ENCODE data around the gene SKIDA1.

SKIDA1 gene

GRCh38 chr10:21519941-21520436 lies 5.5 kb downstream of the SKIDA1 start:
- FAIRE-seq (peak; percentile 5), DNase-seq (ENCODE audit: insufficient read length) (no peak)
- TF ChIP-seq TAF1 (IDR thresholded peaks at IDR 0.05; ENCODE audit: borderline replicate concordance, low read depth, low read length) (no peak), POLR2A (IDR thresholded peaks at IDR 0.05; ENCODE audit: low read depth, low read length) (no peak), POLR2AphosphoS5 (IDR thresholded peaks at IDR 0.05; ENCODE audit: low read depth, low read length) (no peak)

DNA sequence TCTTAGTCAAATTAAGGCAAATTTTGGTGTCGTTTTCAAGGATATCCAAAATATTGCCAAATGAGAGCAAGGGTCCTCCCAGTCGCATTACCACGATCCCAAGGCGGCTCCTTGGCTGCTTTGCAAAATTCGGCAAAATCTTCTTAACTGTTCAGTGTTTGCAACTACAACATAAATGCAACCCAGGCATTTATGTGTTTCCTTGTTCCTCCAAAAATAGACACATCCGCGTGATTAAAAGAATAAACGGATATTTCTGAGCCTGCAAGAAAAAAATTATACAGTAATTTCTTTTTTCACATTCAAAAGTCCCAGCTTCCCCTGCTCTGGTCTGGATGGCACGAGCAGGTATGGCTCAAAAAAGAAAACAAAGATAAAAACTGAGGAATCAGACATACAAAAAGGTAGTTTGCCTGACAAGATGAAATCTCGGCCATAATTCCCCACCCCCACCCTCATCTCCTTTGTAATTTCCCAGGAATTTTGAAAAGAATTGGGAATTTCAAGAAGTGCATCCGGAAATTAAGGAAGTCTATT lies 6.0 kb downstream of the SKIDA1 start:
- no peak for TF ChIP-seq POLR2A (IDR thresholded peaks at IDR 0.05; ENCODE audit: low read depth, low read length)
- TF ChIP-seq POLR2AphosphoS5 (IDR thresholded peaks at IDR 0.05; ENCODE audit: low read depth, low read length): no peak
- no peak for TF ChIP-seq TAF1 (IDR thresholded peaks at IDR 0.05; ENCODE audit: borderline replicate concordance, low read depth, low read length)
- FAIRE-seq: peak; percentile 48

DNA sequence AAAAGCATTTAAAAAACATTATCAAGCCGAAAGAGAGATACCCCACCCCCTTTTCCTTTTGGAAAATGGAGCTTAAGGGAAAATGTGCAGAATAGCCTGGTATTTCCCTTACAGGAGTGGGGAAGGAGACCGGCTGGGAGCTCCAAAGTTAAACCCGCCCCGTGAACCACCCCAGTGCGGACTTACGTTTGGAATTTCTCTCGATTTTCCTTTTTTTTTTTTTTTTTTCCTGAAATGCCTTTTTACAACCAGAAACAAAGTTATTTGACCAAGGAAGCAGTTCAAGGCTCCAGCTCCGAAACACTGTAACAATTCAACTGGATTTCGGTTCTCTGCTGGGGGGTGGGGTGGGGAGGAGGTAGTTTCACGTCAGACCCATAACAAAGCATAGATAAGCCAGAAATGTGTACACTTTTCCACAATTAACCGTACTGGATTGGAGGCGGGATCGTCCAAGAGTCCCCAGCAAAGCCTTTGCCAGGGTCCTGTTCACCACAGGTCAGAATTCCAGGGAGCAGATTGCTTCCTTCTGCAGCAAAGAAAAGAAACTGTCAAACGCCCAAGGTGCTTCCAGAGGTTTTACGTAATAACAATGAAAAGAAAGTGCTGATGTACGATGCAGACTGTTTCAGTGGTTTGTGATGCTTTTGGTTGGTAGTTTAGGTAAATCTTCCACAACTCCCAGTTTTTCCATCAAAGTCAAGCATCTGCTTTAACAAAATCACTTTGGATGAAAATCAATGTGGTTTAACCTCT lies 6.7 kb downstream of the SKIDA1 start:
- DNase-seq (ENCODE audit: insufficient read length) (no peak), FAIRE-seq (no peak)
- TF ChIP-seq POLR2AphosphoS5 (IDR thresholded peaks at IDR 0.05; ENCODE audit: low read depth, low read length) (no peak), TAF1 (IDR thresholded peaks at IDR 0.05; ENCODE audit: borderline replicate concordance, low read depth, low read length) (no peak), POLR2A (IDR thresholded peaks at IDR 0.05; ENCODE audit: low read depth, low read length) (no peak)

More for the DNA sequence above, 6.0 kb downstream of the SKIDA1 start:
- no peak for DNase-seq (ENCODE audit: insufficient read length)

DNA sequence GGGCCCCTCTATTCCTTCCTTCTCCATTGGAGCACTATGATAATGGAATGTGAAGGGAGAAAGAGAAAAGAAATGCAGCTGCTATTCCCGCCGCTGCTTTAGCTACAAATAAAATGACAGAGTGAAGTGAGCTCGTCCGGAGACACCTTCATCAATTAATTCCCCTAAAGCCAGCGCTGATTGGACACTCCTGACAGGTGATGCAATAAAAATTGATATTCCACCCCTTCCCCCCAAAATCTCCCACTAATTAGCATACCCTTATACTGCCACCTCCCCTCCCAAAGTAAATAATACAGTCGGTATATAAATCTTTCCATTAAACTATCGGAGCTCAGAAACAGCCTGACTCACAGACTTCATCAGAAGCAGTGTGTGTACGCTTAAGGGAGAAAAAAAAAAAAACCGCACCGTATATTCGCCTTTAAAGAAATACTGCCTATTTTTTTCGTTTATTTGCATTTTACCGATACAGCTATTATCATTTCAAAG lies 7.3 kb downstream of the SKIDA1 start:
- FAIRE-seq (peak; percentile 9), DNase-seq (ENCODE audit: insufficient read length) (no peak)
- no peak for TF ChIP-seq TAF1 (IDR thresholded peaks at IDR 0.05; ENCODE audit: borderline replicate concordance, low read depth, low read length)
- TF ChIP-seq POLR2A (IDR thresholded peaks at IDR 0.05; ENCODE audit: low read depth, low read length): no peak
- TF ChIP-seq POLR2AphosphoS5 (IDR thresholded peaks at IDR 0.05; ENCODE audit: low read depth, low read length): no peak

DNA sequence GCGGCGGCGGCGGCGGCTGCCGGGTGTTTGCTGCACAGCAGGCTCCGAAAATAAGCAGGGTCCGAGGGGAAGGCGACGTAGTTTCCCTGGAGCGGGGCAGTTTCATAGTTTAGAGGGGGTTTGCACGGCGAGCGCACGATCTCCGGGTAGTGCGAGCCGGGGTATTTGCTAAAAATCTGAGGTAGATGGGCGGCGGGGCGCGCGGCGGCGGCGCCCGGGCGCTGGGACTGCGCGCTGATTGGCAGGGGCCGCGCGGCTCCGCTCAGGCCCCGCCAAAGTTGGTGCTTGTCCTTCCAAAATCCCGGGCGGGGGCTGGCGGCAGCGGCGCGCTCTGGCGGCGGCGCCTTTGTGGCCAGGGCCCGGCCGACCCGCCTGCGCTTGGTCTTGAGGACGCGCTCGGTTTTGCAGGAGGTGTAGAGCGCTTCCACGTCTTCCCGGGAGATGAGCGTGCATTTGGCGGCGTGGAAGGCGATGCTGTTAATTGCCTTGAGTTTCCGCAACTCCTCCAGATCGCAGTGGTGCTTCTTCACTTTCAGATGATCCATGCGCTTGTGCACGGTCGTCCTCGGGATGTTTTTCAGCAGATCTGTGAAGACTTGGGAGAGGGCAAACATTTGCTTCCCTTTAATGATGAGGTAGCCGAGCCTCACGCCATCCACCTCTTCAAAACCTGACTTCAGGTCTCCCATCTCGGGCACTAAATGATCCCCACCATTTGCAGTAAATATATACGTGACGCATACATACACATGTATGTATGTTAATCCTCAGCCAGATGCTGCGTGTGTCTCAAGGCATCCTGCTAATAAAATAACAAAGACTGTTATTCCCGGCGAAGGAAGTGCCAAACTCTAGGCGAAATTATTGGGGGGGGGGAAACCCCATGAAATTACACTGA lies 8.1 kb downstream of the SKIDA1 start:
- FAIRE-seq (peak; percentile 84), DNase-seq (ENCODE audit: insufficient read length) (no peak)
- no peak for TF ChIP-seq POLR2A (IDR thresholded peaks at IDR 0.05; ENCODE audit: low read depth, low read length)

GRCh38 chr10:21516242-21517131 lies 9.0 kb downstream of the SKIDA1 start:
- DNase-seq (ENCODE audit: insufficient read length): no peak
- no peak for TF ChIP-seq POLR2A (IDR thresholded peaks at IDR 0.05; ENCODE audit: low read depth, low read length)
- no peak for TF ChIP-seq POLR2AphosphoS5 (IDR thresholded peaks at IDR 0.05; ENCODE audit: low read depth, low read length)
- no peak for TF ChIP-seq TAF1 (IDR thresholded peaks at IDR 0.05; ENCODE audit: borderline replicate concordance, low read depth, low read length)
- no peak for FAIRE-seq

DNA sequence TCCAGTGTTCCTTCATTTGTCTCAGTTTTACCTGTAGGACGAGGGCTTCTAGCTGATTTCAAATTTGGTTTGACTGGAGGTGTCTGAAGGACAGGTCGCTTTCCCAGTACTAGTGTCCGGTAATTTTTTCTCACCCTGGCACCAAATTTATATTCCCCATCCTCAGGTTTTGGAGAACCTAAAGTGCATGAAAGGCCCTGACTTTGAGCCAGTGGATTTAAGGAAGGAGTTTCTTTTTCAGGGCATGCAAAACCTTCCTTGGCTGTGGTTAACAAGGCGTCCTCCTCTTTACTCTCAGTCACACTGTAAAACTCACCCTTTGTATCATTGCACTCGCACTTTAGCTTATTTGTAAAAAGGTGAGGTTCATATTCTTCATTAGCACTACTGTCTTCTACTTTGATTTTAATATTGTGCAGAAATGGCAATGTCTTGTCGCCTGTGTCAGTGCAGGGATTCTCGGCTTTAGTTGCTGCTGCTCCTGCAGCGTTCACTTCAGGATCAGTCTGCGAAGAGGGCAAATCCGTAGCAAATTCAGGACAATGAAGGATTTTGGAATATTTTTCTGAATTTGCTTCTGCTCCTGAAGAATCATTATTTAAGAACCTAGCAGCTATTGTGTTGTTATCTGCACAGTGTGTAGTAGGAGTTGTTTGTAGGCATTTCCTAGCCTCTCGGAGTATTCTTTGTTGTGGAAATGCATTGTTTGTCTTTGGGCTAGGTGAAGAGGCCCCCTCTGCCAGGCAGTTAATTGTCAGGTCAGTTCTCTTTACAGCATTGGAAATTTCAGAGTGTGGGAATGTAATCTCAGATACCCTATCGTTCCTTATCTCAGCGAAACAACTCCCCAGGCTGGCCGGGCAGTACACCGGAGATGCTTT lies 9.9 kb downstream of the SKIDA1 start:
- TF ChIP-seq POLR2AphosphoS5 (IDR thresholded peaks at IDR 0.05; ENCODE audit: low read depth, low read length): no peak
- TF ChIP-seq POLR2A (IDR thresholded peaks at IDR 0.05; ENCODE audit: low read depth, low read length): no peak
- TF ChIP-seq TAF1 (IDR thresholded peaks at IDR 0.05; ENCODE audit: borderline replicate concordance, low read depth, low read length): no peak
- FAIRE-seq: no peak
- no peak for DNase-seq (ENCODE audit: insufficient read length)

GRCh38 chr10:21514818-21515351 lies 10.6 kb downstream of the SKIDA1 start:
- FAIRE-seq: no peak
- DNase-seq (ENCODE audit: insufficient read length): no peak
- TF ChIP-seq TAF1 (IDR thresholded peaks at IDR 0.05; ENCODE audit: borderline replicate concordance, low read depth, low read length) (no peak), POLR2AphosphoS5 (IDR thresholded peaks at IDR 0.05; ENCODE audit: low read depth, low read length) (no peak), POLR2A (IDR thresholded peaks at IDR 0.05; ENCODE audit: low read depth, low read length) (no peak)

DNA sequence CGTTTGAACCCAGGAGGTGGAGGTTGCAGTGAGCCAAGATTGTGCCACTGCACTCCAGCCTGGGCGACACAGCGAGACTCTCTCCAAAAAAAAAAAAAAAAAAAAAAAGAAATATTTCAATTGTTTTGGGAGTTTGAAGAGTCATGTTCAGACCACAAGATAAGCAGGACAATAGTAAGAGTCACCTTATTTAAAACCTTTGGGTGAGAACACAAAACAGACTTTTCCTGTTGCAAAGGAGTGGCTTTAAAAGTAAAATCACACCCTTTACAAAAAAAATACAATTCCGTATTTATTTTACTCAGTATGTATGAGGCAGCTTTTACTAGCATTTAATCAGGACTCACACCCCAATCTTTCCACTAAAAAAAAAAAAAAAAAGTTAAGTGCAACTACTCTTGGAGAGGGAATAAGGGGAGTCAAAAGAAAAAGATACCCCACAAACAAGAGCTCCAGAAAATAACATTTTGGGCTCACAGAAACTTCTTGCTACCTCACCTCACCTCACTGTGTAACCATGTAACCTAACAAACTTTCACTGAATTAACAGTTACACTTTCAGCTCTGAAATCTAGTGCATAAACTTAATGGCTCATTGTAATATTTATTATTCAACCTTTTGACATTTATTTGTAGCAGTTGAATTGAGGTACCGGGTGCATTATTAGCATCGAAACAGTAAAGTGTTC lies 11.2 kb downstream of the SKIDA1 start:
- no peak for TF ChIP-seq TAF1 (IDR thresholded peaks at IDR 0.05; ENCODE audit: borderline replicate concordance, low read depth, low read length)
- TF ChIP-seq POLR2AphosphoS5 (IDR thresholded peaks at IDR 0.05; ENCODE audit: low read depth, low read length): no peak
- TF ChIP-seq POLR2A (IDR thresholded peaks at IDR 0.05; ENCODE audit: low read depth, low read length): no peak
- FAIRE-seq: no peak

More for the DNA sequence above, 11.2 kb downstream of the SKIDA1 start:
- DNase-seq (ENCODE audit: insufficient read length): no peak
